Mesothelial cell of epicardium (in vitro differentiated cells): ENCODE results near the gene ZNF148. TPM values are rescaled to one million over a fixed set of nuclear protein-coding genes. Genes with fewer than 3 reads are reported as not detected.

Source experiments
- DNase-seq, 2 experiments: peaks; one replicate each; pipeline ENCODE4 v3.0.0; 2021; ENCODE audit warnings: low spot score in 2 of 2; ENCODE audit not compliant: unreplicated experiment in 2 of 2
- H3K27ac Mint-ChIP-seq: 2 replicates; pipeline ENCODE4 v1.8.0; 2021; ENCODE audit warnings: mixed read lengths
- H3K27me3 Mint-ChIP-seq: 2 replicates; pipeline ENCODE4 v1.8.0; 2021; ENCODE audit warnings: low read depth, mixed read lengths
- H3K36me3 Mint-ChIP-seq: 2 replicates; pipeline ENCODE4 v1.8.0; 2021; ENCODE audit warnings: mixed read lengths
- H3K4me1 Mint-ChIP-seq: 2 replicates; pipeline ENCODE4 v1.8.0; 2021; ENCODE audit warnings: mixed read lengths
- H3K4me3 Mint-ChIP-seq: 2 replicates; pipeline ENCODE4 v1.8.0; 2021; ENCODE audit warnings: mild to moderate bottlenecking, moderate library complexity, mixed read lengths
- H3K9me3 Mint-ChIP-seq: 2 replicates; pipeline ENCODE4 v1.8.0; 2021; ENCODE audit warnings: mixed read lengths
- total RNA-seq: library from RNA; stranded (reverse); gene quantifications from 3 replicates; pipeline ENCODE4 v1.2.1, GENCODE V29; 2021
- TF ChIP-seq, protein P1 (sequence below): fragments of 200-600 bp; sonication (generic); IDR thresholded peaks from one replicate; pipeline ENCODE4 v1.5.0; 2021; ENCODE audit warnings: antibody characterized with exemption; ENCODE audit not compliant: unreplicated experiment

Gene ZNF148
- total RNA-seq, 1 donor from 2014 or later: 52.1 TPM

DNA sequence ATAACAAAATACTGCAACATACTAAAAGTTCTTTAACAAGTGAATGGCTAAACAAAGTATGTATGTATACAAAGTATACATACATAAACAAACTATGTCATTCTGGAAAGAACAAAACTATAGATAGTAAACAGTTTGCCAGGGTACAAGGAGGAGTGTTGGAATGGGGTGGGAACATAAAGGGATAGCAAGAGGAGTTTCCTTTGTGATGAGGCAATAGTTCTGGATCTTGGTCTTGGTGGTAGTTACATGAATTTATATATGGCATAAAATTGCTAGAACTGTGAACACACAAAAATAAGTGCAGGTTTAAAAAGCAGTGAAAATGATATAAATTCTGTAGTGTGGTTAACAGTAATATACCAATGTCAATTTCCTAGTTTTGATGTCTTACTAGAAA lies 22.0 kb downstream of the ZNF148 start:
- no peak overlapping the region for H3K27ac Mint-ChIP-seq
- H3K9me3 Mint-ChIP-seq: peaks cover 45% of the 10 kb centered on the region
- H3K27me3 Mint-ChIP-seq: no peaks in the 10 kb centered on the region
- TF ChIP-seq, protein P1, sequence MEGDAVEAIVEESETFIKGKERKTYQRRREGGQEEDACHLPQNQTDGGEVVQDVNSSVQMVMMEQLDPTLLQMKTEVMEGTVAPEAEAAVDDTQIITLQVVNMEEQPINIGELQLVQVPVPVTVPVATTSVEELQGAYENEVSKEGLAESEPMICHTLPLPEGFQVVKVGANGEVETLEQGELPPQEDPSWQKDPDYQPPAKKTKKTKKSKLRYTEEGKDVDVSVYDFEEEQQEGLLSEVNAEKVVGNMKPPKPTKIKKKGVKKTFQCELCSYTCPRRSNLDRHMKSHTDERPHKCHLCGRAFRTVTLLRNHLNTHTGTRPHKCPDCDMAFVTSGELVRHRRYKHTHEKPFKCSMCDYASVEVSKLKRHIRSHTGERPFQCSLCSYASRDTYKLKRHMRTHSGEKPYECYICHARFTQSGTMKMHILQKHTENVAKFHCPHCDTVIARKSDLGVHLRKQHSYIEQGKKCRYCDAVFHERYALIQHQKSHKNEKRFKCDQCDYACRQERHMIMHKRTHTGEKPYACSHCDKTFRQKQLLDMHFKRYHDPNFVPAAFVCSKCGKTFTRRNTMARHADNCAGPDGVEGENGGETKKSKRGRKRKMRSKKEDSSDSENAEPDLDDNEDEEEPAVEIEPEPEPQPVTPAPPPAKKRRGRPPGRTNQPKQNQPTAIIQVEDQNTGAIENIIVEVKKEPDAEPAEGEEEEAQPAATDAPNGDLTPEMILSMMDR: no peak
- no peak for DNase-seq
- H3K4me1 Mint-ChIP-seq: peaks cover 6% of the 10 kb centered on the region
- H3K4me3 Mint-ChIP-seq: no peak overlapping the region
- peaks cover 36% of the 10 kb centered on the region for H3K36me3 Mint-ChIP-seq

DNA sequence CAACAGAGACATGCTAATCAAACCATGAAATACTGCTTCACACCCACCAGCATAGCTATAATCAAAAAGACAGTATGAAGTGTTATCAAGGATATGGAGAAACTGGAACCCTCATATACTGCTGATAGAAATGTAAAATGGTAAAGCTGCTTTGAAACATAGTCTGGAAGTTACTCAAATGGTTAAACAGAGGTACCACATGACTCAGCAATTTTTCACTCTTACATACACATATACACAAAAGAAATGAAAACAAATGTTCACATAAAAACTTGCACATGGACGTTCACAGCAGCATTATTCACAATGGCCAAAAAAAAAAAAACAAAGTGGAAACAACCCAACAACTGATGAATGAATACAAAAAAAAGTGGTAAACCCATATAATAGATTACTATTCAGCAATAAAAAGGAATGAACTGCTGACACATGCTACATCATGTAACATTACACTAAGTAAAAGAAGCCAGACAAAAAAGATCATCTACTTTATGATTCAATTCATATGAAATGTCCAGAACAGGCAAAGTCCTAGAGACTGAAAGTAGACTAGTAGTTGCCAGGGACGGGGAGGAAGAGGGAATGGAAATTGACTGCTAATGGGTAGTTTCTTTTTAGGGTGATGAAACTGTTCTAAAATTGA lies 23.2 kb downstream of the ZNF148 start:
- H3K9me3 Mint-ChIP-seq: peaks cover 49% of the 10 kb centered on the region
- peaks cover 6% of the 10 kb centered on the region for H3K4me1 Mint-ChIP-seq
- H3K36me3 Mint-ChIP-seq: peaks cover 39% of the 10 kb centered on the region
- TF ChIP-seq, protein P1: no peak
- no peak overlapping the region for H3K4me3 Mint-ChIP-seq
- no peaks in the 10 kb centered on the region for H3K27me3 Mint-ChIP-seq
- no peak overlapping the region for H3K27ac Mint-ChIP-seq
- DNase-seq: no peak

DNA sequence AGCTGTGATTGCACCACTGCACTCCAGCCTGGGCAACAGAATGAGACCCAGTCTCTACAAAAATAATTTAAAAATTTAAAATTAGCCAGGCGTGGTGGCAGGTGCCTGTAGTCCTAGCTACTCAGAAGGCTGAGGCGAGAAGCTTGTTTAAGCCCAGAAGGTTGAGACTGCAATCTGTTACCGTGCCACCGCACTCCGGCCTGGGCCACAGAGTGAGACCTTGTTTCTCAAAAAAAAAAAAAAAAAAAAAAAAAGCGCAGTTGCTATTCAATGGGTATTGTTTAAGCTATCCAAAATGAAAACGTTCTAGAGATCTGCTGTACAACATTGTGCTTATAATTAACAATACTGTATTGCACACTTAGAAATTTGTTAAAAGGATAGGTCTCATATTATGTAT lies 24.0 kb downstream of the ZNF148 start:
- TF ChIP-seq, protein P1: no peak
- Mint-ChIP-seq H3K4me3 (no peak overlapping the region), H3K4me1 (peaks cover 5% of the 10 kb centered on the region), H3K36me3 (peaks cover 46% of the 10 kb centered on the region), H3K9me3 (peaks cover 55% of the 10 kb centered on the region), H3K27ac (no peak overlapping the region), H3K27me3 (no peaks in the 10 kb centered on the region)
- DNase-seq: no peak

DNA sequence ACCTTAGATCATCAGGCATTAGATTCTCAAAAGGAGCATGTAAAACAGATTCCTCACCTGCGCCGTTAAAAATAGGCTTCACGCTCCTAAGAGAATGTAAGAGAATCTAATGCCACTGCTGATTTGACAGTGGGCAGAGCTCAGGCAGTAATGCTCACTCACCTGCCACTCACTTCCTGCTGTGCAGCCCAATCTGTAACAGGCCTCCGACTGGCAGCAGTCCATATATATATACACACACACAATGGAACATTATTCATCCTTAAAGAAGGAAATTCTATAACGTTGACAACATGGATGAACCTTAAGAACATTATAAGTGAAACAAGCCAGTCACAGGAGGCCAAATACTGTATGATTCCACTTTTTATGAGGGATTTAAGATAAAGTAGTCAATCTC lies 24.5 kb downstream of the ZNF148 start:
- Mint-ChIP-seq H3K36me3 (peaks cover 52% of the 10 kb centered on the region), H3K27ac (no peak overlapping the region), H3K27me3 (no peaks in the 10 kb centered on the region), H3K9me3 (peaks cover 61% of the 10 kb centered on the region), H3K4me1 (no peaks in the 10 kb centered on the region), H3K4me3 (no peak overlapping the region)
- no peak for DNase-seq
- TF ChIP-seq, protein P1: no peak

DNA sequence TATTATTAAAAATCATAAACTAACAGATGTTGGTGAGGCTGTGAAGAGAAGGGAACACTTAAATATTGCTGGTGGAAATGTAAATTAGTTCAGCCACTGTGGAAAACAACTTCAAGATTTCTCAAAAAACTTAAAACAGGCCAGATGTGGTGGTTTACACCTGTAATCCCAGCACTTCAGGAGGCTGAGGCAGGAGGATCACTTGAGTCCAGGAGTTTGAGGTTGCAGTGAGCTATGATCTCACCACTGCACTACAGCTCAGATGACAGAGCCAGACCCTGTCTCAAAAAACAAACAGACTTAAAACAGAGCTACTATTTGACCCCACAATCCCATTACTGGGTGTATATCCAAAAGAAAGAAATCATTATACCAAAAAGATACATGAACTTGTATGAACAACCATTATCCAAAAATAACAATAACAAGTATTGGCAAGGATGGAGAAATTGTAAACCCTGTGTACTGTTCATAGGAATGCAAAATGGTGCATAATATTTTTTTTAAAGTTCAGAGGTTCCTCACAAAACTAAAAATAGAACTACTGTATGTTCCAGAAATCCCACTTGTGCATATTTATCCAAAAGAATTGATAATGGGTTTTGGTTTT lies 25.5 kb downstream of the ZNF148 start:
- no peaks in the 10 kb centered on the region for H3K4me1 Mint-ChIP-seq
- no peak overlapping the region for H3K27ac Mint-ChIP-seq
- H3K27me3 Mint-ChIP-seq: no peaks in the 10 kb centered on the region
- no peak for DNase-seq
- H3K36me3 Mint-ChIP-seq: peaks cover 60% of the 10 kb centered on the region
- peaks cover 70% of the 10 kb centered on the region for H3K9me3 Mint-ChIP-seq
- no peak overlapping the region for H3K4me3 Mint-ChIP-seq
- TF ChIP-seq, protein P1: no peak
